Fibroblast of the aortic adventitia (primary cell): Measurements from ENCODE around the gene NDUFB6. TPM values are rescaled to one million over a fixed set of nuclear protein-coding genes. Genes with fewer than 3 reads are reported as not detected.

Experiments
- DNase-seq: peaks from one replicate; pipeline ENCODE4 v3.0.0-alpha.2; 2010; ENCODE audit warnings: low read depth
- H3K4me3 ChIP-seq: 2 replicates; pipeline ENCODE4 v1.5.1; 2011; ENCODE audit warnings: low read depth, mild to moderate bottlenecking, control low read depth, low read length, moderate library complexity
- CTCF ChIP-seq: IDR thresholded peaks from 2 replicates; pipeline ENCODE4 v1.5.1; 2011; ENCODE audit warnings: mild to moderate bottlenecking, low read length, control low read depth, inconsistent platforms; ENCODE audit not compliant: insufficient read depth
- total RNA-seq: library from RNA; depleted of rRNA; stranded (reverse); fragments of >200 nt; gene quantifications from 2 replicates; pipeline ENCODE4 v1.2.3, GENCODE V29; 2012; ENCODE audit warnings: low replicate concordance

Gene NDUFB6
- total RNA-seq, 1 donor = 63.0 TPM

- peak; percentile 71 for TF ChIP-seq CTCF
- no peak overlapping the region for H3K4me3 ChIP-seq
- peak; percentile 83 for DNase-seq
These were observed 8.7 kb upstream of the NDUFB6 start for GRCh38 chr9:32581512-32582143.

GRCh38 chr9:32580631-32581300, 7.8 kb upstream of the NDUFB6 start:
- TF ChIP-seq CTCF = no peak
- H3K4me3 ChIP-seq = no peak overlapping the region
- no peak for DNase-seq

GRCh38 chr9:32579706-32580331, 6.9 kb upstream of the NDUFB6 start:
- peak; percentile 75 for DNase-seq
- TF ChIP-seq CTCF = peak; percentile 97
- H3K4me3 ChIP-seq = no peak overlapping the region

- DNase-seq = no peak
- no peak overlapping the region for H3K4me3 ChIP-seq
- TF ChIP-seq CTCF = no peak
These were observed 6.0 kb upstream of the NDUFB6 start for GRCh38 chr9:32578976-32579375.

GRCh38 chr9:32577316-32577715, 4.4 kb upstream of the NDUFB6 start:
- no peak for TF ChIP-seq CTCF
- no peak for DNase-seq
- no peak overlapping the region for H3K4me3 ChIP-seq

- DNase-seq = no peak
- TF ChIP-seq CTCF = no peak
- H3K4me3 ChIP-seq = no peak overlapping the region
These were observed 1.9 kb upstream of the NDUFB6 start for GRCh38 chr9:32574858-32575257.
